K562 (cell line): Measurements from ENCODE around the gene CD46. TPM values are rescaled to one million over a fixed set of nuclear protein-coding genes. Genes with fewer than 3 reads are reported as not detected.

ENCODE experiments used
- CBX3 ChIP-seq, 2 experiments: IDR thresholded peaks; 1 replicate in 1 of 2; 2 replicates in 1 of 2; pipeline ENCODE4 v1.6.1; 2012; ENCODE audit warnings: inconsistent platforms in 2 of 2, low read length in 2 of 2, borderline replicate concordance in 1 of 2, control low read depth in 1 of 2
- CHD1 ChIP-seq: fragments of 200-600 bp; sonication (generic); IDR thresholded peaks from one replicate; pipeline ENCODE4 v1.6.1; 2012; ENCODE audit warnings: mild to moderate bottlenecking, moderate library complexity, low read length, inconsistent platforms
- ELF1 ChIP-seq: fragments of 200-800 bp; sonication (Bioruptor generic); IDR thresholded peaks from 2 replicates; pipeline ENCODE4 v1.6.1; 2016; ENCODE audit warnings: missing genetic modification characterization, missing compliant biosample characterization
- FIP1L1 ChIP-seq: fragments of 200-400 bp; formaldehyde crosslinking; IDR thresholded peaks from 2 replicates; pipeline ENCODE4 v1.6.1; 2018; ENCODE audit warnings: mild to moderate bottlenecking, low read depth, low read length; ENCODE audit not compliant: poor library complexity, severe bottlenecking
- FOXA3 ChIP-seq, 2 experiments: fragments of 450-650 bp in 1 of 2; sonication (generic) in 1 of 2; formaldehyde crosslinking; IDR thresholded peaks in 1 of 2; conservative IDR thresholded peaks in 1 of 2; 2 replicates each; pipeline versions ENCODE4 v1.4.0 to v1.8.0; 2020 to 2022; ENCODE audit warnings: mild to moderate bottlenecking in 2 of 2, missing genetic modification reagents in 1 of 2
- FOXK2 ChIP-seq, 2 experiments: fragments of 450-650 bp; IDR thresholded peaks in 1 of 2; conservative IDR thresholded peaks in 1 of 2; 2 replicates each; pipeline ENCODE4 v1.6.1; 2016; ENCODE audit warnings: low read depth in 2 of 2, mild to moderate bottlenecking in 1 of 2
- GTF3C2 ChIP-seq: IDR thresholded peaks from 3 replicates; pipeline ENCODE4 v1.6.1; 2011; ENCODE audit warnings: borderline replicate concordance, mild to moderate bottlenecking, moderate library complexity; ENCODE audit not compliant: insufficient read length; ENCODE audit errors: extremely low read depth
- HDAC1 ChIP-seq, 2 experiments: fragments of 450-650 bp; IDR thresholded peaks; 2 replicates each; pipeline ENCODE4 v1.6.1; 2016 to 2017; ENCODE audit warnings: inconsistent platforms in 1 of 2, mild to moderate bottlenecking in 1 of 2, moderate library complexity in 1 of 2
- HNRNPL ChIP-seq: fragments of 200-400 bp; formaldehyde crosslinking; IDR thresholded peaks from 2 replicates; pipeline ENCODE4 v1.6.1; 2017; ENCODE audit warnings: low read depth, mild to moderate bottlenecking, low read length
- MCM2 ChIP-seq: fragments of 450-650 bp; IDR thresholded peaks from 2 replicates; pipeline ENCODE4 v1.6.1; 2017; ENCODE audit warnings: low read depth, mild to moderate bottlenecking
- MYBL2 ChIP-seq, 2 experiments: fragments of 450-650 bp in 1 of 2; sonication (generic) in 1 of 2; formaldehyde crosslinking in 1 of 2; IDR thresholded peaks; 2 replicates each; pipeline versions ENCODE4 v1.6.1 to v1.8.1; 2017 to 2022; ENCODE audit warnings: borderline replicate concordance in 1 of 2, inconsistent platforms in 1 of 2, low read depth in 1 of 2, mild to moderate bottlenecking in 1 of 2, missing genetic modification reagents in 1 of 2, moderate library complexity in 1 of 2
- NFATC3 ChIP-seq: fragments of 450-650 bp; IDR thresholded peaks from 2 replicates; pipeline ENCODE4 v1.6.1; 2017; ENCODE audit warnings: mild to moderate bottlenecking
- NR0B1 ChIP-seq: fragments of 450-650 bp; IDR thresholded peaks from one replicate; pipeline ENCODE4 v1.6.1; 2018; ENCODE audit warnings: mild to moderate bottlenecking, moderate library complexity; ENCODE audit not compliant: partially characterized antibody
- POLR2A ChIP-seq: fragments of 450-650 bp; conservative IDR thresholded peaks from 2 replicates; pipeline ENCODE4 v1.6.1; 2016
- POLR2AphosphoS2 ChIP-seq: IDR thresholded peaks from 2 replicates; pipeline ENCODE4 v1.6.1; 2012; ENCODE audit warnings: low read length, improper control_type of control experiment
- SETDB1 ChIP-seq: IDR thresholded peaks from one replicate; pipeline ENCODE4 v1.6.1; 2012; ENCODE audit warnings: low read length, control low read depth, inconsistent platforms
- TEAD1 ChIP-seq, 2 experiments: fragments of 450-650 bp in 1 of 2; sonication (generic) in 1 of 2; formaldehyde crosslinking; IDR thresholded peaks; 2 replicates each; pipeline versions ENCODE4 v1.4.0 to v1.8.0; 2020 to 2022; ENCODE audit warnings: mild to moderate bottlenecking in 2 of 2, missing genetic modification reagents in 1 of 2
- ZBTB43 ChIP-seq: sonication (generic); formaldehyde crosslinking; IDR thresholded peaks from 2 replicates; pipeline ENCODE4 v1.8.0; 2023; ENCODE audit warnings: mild to moderate bottlenecking, missing genetic modification reagents
- ZKSCAN3 ChIP-seq: fragments of 250-450 bp; sonication (Bioruptor Pico); IDR thresholded peaks from 2 replicates; pipeline ENCODE4 v1.4.0; 2020
- ZNF165 ChIP-seq: fragments of 250-450 bp; sonication (Bioruptor Pico); IDR thresholded peaks from 2 replicates; pipeline ENCODE4 v1.4.0; 2020; ENCODE audit warnings: borderline replicate concordance
- ZNF41 ChIP-seq: fragments of 250-450 bp; sonication (Bioruptor Pico); conservative IDR thresholded peaks from 2 replicates; pipeline ENCODE4 v1.4.0; 2020; ENCODE audit warnings: mild to moderate bottlenecking
- ZNF507 ChIP-seq: conservative IDR thresholded peaks from 2 replicates; pipeline ENCODE4 v1.6.1; 2017; ENCODE audit warnings: missing genetic modification characterization, missing compliant biosample characterization
- ZNF561 ChIP-seq: fragments of 450-650 bp; formaldehyde crosslinking; conservative IDR thresholded peaks from 2 replicates; pipeline ENCODE4 v1.4.0; 2020; ENCODE audit warnings: mild to moderate bottlenecking, moderate library complexity
- ZNF77 ChIP-seq: fragments of 250-450 bp; sonication (Bioruptor Pico); IDR thresholded peaks from 2 replicates; pipeline ENCODE4 v1.5.0; 2020
- polyA plus RNA-seq, 8 experiments: library from polyadenylated mRNA; depleted of rRNA in 4 of 8; stranded (reverse) in 5 of 8; unstranded in 3 of 8; fragments of >200 nt; fragmentation: Nextera tagmentation in 2 of 8; fragmentation: Illumina TruSeq in 1 of 8; extraction: Ambion mirVana in 2 of 8; extraction: Trizol in 1 of 8; gene quantifications; 2 replicates each; pipeline versions ENCODE4 v1.2.1 to v1.2.3, GENCODE V29; 2011 to 2014; ENCODE audit warnings: inconsistent platforms in 1 of 8, missing spikeins in 1 of 8
- total RNA-seq, 7 experiments: library from RNA; depleted of rRNA in 6 of 7; stranded (reverse); fragments of >200 nt in 6 of 7; fragmentation: Illumina TruSeq in 2 of 7; extraction: Trizol in 2 of 7; gene quantifications; 2 replicates each; pipeline versions ENCODE4 v1.2.1 to v1.2.3, GENCODE V29; 2011 to 2021; ENCODE audit warnings: low replicate concordance in 1 of 7

Gene CD46
- total and polyA plus RNA-seq, 9 of the 15 experiments (the other 6 are each of a cell fraction or from before 2014, with no cell fraction given), result 87.9 to 374 (median 156) TPM

GRCh38 chr1:207751790-207752455 is at the start of gene CD46 (continued):
- TF ChIP-seq HNRNPL (no peak), FIP1L1 (peak; percentile 73), CHD1 (no peak), POLR2AphosphoS2 (peak; percentile 94; the same call in 1 of the 2 replicates), ZKSCAN3 (CRISPR knock-in tag) (no peak), ZNF41 (CRISPR knock-in tag) (no peak), ZNF507 (no peak), HDAC1 (IDR thresholded peaks at IDR 0.05) (peak in 1 of 2 experiments; percentile 88; a peak in 2 of 4 replicates), ZNF561 (CRISPR knock-in tag) (no peak), ZNF165 (CRISPR knock-in tag) (no peak), FOXK2 (conservative IDR thresholded peaks at IDR 0.05 in 1 of 2, IDR thresholded peaks at IDR 0.05 in 1 of 2; ENCODE audit: low read depth in 2 of 2) (peak; percentile 47 to 75; a peak in 3 of 4 replicates), NFATC3 (0 out of 2 replicates have a peak, but pooled peaks have one; percentile 34), MCM2 (no peak), MYBL2 (IDR thresholded peaks at IDR 0.05; ENCODE audit: low read depth) (no peak), MYBL2 (CRISPR knock-in tag; IDR thresholded peaks at IDR 0.05; ENCODE audit: borderline replicate concordance) (no peak), TEAD1 (CRISPR knock-in tag; IDR thresholded peaks at IDR 0.05) (peak in 1 of 2 experiments; percentile 78; a peak in 1 of 4 replicates), FOXA3 (CRISPR knock-in tag; conservative IDR thresholded peaks at IDR 0.05 in 1 of 2, IDR thresholded peaks at IDR 0.05 in 1 of 2) (no peak), POLR2A (peak; percentile 96), CBX3 (IDR thresholded peaks at IDR 0.05; ENCODE audit: borderline replicate concordance in 1 of 2, low read length in 2 of 2) (peak in 1 of 2 experiments; percentile 83; a peak in 2 of 3 replicates), ZNF77 (CRISPR knock-in tag) (no peak), NR0B1 (no peak), ELF1 (tag) (peak; percentile 91), GTF3C2 (no peak), SETDB1 (no peak), ZBTB43 (CRISPR knock-in tag) (no peak)
